ENCODE data around the gene TAS2R38.

Gene TAS2R38

GRCh38 chr7:141973673-141974072 is at the start of gene TAS2R38:
TSS of gene TAS2R38 (minus strand) at chr7:141973773. CDS start at chr7:141973689, 84 bp downstream.
- Mint-ChIP-seq H3K4me3 (no peak within 1 kb of the TSS), H3K4me1 (ENCODE audit: low read depth) (peaks cover 8% of the 10 kb centered on the region), H3K36me3 (ENCODE audit: low read depth) (no peaks in the 10 kb centered on the region), H3K9me3 (no peaks in the 10 kb centered on the region), H3K27ac (no peak within 1 kb of the TSS), H3K27me3 (ENCODE audit: low read depth) (no peaks in the 10 kb centered on the region)
- no peak for DNase-seq (ENCODE audit: low spot score)

DNA sequence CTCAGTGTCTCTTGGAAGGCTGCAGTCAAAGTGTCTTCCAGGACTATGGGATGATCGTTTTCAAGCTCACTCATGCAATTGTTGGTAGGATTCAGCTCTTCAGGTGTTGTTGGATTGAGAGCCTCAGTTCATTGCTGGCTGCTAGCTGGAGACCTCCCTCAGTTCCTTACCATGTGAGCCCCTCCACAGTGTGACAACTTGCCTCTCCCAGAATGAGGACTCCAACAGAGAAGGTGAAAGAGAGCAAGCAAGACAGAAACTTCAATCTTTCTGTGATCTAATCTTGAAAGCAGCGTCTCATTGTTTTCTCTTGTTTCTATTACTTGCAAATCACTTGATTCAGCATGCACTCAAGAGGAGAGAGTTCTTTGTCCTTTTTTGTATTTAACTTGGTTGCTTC is 44.6 kb upstream of the TAS2R38 start:
- Mint-ChIP-seq H3K9me3 (no peaks in the 10 kb centered on the region), H3K36me3 (ENCODE audit: low read depth) (no peaks in the 10 kb centered on the region), H3K27ac (no peak overlapping the region), H3K27me3 (ENCODE audit: low read depth) (peaks cover 12% of the 10 kb centered on the region), H3K4me1 (ENCODE audit: low read depth) (no peaks in the 10 kb centered on the region), H3K4me3 (no peak overlapping the region)
- no peak for DNase-seq (ENCODE audit: low spot score)

DNA sequence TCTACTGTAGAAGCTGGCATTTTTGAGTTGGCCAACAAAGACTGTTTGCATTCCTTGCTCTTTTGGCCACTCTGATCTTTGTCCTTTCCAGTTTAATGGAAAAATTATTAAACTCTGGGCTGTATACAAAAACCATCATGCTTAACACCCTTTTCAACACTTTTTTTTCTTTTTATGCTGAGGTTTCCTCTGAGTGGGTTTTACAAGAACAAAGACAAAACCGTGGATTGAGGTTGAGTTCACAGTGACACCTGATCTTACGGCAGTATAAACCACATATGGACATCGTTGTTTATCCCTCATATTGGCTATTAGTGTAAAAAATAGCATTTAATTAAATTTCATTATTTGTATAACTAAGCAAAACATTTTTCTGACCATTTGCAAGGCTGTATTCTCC is 43.9 kb upstream of the TAS2R38 start:
- H3K27ac Mint-ChIP-seq, result no peak overlapping the region
- DNase-seq (ENCODE audit: low spot score), result no peak
- no peaks in the 10 kb centered on the region for H3K36me3 Mint-ChIP-seq (ENCODE audit: low read depth)
- no peaks in the 10 kb centered on the region for H3K4me1 Mint-ChIP-seq (ENCODE audit: low read depth)
- H3K4me3 Mint-ChIP-seq, result no peak overlapping the region
- H3K27me3 Mint-ChIP-seq (ENCODE audit: low read depth), result peaks cover 12% of the 10 kb centered on the region
- H3K9me3 Mint-ChIP-seq, result no peaks in the 10 kb centered on the region

GRCh38 chr7:142012825-142013511 is 39.4 kb upstream of the TAS2R38 start:
- Mint-ChIP-seq H3K4me1 (ENCODE audit: low read depth) (no peaks in the 10 kb centered on the region), H3K4me3 (no peak overlapping the region), H3K27me3 (ENCODE audit: low read depth) (peaks cover 8% of the 10 kb centered on the region), H3K9me3 (no peaks in the 10 kb centered on the region), H3K27ac (no peak overlapping the region), H3K36me3 (ENCODE audit: low read depth) (no peaks in the 10 kb centered on the region)
- no peak for DNase-seq (ENCODE audit: low spot score)

DNA sequence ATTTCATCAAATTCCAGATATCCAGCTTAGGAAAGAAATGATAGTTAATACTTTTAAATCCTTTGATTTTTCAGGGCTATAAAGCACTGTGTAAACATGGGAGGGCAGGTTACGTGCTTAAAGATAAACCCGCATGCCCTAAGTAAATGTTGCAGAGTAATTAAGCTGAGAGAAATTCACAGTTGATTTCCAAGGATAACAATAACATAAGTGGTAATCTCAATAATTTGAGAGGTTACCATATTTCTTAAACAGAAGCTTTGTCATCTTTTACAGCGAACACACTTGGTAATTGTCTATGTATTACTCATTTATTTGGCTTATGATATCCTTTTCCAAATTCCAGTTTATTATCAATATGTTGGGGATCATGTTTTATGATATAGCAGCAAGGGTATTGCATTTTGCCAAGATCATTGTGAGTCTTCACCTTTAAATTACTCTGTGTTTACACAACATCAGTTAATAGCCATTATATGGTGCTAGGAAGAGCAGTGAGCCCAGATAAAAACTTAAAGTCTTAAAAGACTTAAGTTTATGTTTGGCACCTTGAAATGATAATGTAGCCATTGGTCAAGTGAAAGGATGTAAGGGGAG is 37.5 kb upstream of the TAS2R38 start:
- DNase-seq (ENCODE audit: low spot score), result no peak
- no peak overlapping the region for H3K27ac Mint-ChIP-seq
- H3K4me1 Mint-ChIP-seq (ENCODE audit: low read depth), result no peaks in the 10 kb centered on the region
- H3K9me3 Mint-ChIP-seq, result no peaks in the 10 kb centered on the region
- no peak overlapping the region for H3K4me3 Mint-ChIP-seq
- H3K27me3 Mint-ChIP-seq (ENCODE audit: low read depth), result peaks cover 4% of the 10 kb centered on the region
- no peaks in the 10 kb centered on the region for H3K36me3 Mint-ChIP-seq (ENCODE audit: low read depth)

DNA sequence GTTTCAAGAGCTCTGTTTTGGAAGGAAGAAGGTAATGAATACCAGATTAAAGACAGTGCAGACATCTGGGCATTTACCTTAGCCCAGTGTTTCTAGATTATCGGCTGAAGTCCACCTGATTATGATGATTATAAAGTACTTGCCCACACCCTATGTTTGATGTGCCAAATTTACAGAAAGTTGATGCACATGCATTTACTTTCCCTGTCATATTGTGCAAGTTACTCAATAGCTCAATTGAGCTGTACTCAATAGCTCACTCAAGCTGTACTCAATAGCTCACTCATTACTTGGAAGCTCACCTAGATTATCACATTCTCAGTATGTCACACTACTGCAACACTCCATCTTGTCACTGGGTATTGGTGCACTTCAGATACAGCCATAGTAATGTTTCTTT is 35.6 kb upstream of the TAS2R38 start:
- no peaks in the 10 kb centered on the region for H3K9me3 Mint-ChIP-seq
- H3K27ac Mint-ChIP-seq, result no peak overlapping the region
- H3K4me1 Mint-ChIP-seq (ENCODE audit: low read depth), result no peaks in the 10 kb centered on the region
- no peak for DNase-seq (ENCODE audit: low spot score)
- no peaks in the 10 kb centered on the region for H3K27me3 Mint-ChIP-seq (ENCODE audit: low read depth)
- no peaks in the 10 kb centered on the region for H3K36me3 Mint-ChIP-seq (ENCODE audit: low read depth)
- no peak overlapping the region for H3K4me3 Mint-ChIP-seq

DNA sequence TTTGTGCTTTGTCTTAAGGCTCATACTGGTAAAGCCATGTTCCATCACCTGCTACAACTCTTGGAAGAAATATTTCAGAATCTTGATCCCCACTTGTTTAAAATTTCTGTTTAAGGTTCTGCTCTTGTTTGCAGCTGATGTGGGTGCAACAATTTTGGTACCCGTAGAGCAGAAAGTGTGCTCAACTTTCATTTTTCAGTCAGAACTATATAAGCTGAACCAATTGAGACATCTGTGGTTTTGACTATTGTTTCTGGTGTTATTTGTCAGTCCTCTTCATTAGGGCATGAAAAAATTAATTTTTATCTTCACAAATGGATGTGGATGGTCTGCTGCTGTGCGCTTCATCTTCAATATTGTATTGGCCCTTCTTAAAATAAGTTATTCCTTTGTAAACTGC is 33.0 kb upstream of the TAS2R38 start:
- H3K4me3 Mint-ChIP-seq, result no peak overlapping the region
- no peaks in the 10 kb centered on the region for H3K36me3 Mint-ChIP-seq (ENCODE audit: low read depth)
- H3K27ac Mint-ChIP-seq, result no peak overlapping the region
- no peak for DNase-seq (ENCODE audit: low spot score)
- H3K27me3 Mint-ChIP-seq (ENCODE audit: low read depth), result peaks cover 5% of the 10 kb centered on the region
- no peaks in the 10 kb centered on the region for H3K4me1 Mint-ChIP-seq (ENCODE audit: low read depth)
- no peaks in the 10 kb centered on the region for H3K9me3 Mint-ChIP-seq

DNA sequence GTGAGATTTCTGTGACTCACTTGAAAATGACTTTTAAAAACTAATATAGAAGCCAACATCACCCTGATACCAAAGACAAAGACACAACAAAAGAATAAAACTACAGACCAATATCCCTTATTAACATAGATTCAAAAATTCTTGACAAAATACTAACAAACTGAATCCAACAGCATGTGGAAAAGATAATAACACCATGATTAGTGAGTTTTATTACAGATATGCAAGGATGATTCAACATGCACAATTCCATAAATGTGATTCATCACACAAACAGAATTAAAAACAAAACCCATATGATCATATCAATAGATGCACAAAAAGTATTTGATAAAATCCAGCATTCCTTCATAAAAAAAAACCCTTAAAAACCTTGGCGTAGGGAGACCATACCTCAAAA is 28.6 kb upstream of the TAS2R38 start:
- Mint-ChIP-seq H3K4me3 (no peak overlapping the region), H3K36me3 (ENCODE audit: low read depth) (no peaks in the 10 kb centered on the region), H3K4me1 (ENCODE audit: low read depth) (no peaks in the 10 kb centered on the region), H3K27me3 (ENCODE audit: low read depth) (peaks cover 5% of the 10 kb centered on the region), H3K27ac (no peak overlapping the region), H3K9me3 (no peaks in the 10 kb centered on the region)
- DNase-seq (ENCODE audit: low spot score), result no peak

- H3K9me3 Mint-ChIP-seq, result no peaks in the 10 kb centered on the region
- no peaks in the 10 kb centered on the region for H3K36me3 Mint-ChIP-seq (ENCODE audit: low read depth)
- no peaks in the 10 kb centered on the region for H3K4me1 Mint-ChIP-seq (ENCODE audit: low read depth)
- DNase-seq (ENCODE audit: low spot score), result no peak
- H3K27me3 Mint-ChIP-seq (ENCODE audit: low read depth), result peaks cover 5% of the 10 kb centered on the region
- H3K4me3 Mint-ChIP-seq, result no peak overlapping the region
- H3K27ac Mint-ChIP-seq, result no peak overlapping the region
Measured at GRCh38 chr7:142001163-142001874, 27.7 kb upstream of the TAS2R38 start.

DNA sequence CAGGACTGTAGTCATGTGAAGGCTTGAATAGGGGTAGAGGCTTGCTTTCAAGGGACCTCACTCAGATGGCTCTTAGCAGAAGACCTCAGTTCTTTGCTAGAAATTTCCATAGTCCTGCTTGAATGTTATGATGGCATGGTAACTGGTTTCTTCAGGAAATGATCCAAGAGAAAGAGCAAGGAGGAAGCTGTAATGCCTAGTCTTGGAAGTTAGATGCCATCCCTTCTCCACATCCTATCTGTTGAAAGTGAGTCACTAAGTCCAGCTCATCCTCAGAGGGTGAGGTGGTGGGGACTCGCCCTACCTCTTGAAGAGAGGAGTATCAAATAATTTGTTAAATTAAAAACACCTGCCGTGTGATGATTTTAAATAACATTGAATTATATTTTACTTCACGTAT is 26.7 kb upstream of the TAS2R38 start:
- H3K36me3 Mint-ChIP-seq (ENCODE audit: low read depth), result no peaks in the 10 kb centered on the region
- no peak overlapping the region for H3K27ac Mint-ChIP-seq
- no peaks in the 10 kb centered on the region for H3K4me1 Mint-ChIP-seq (ENCODE audit: low read depth)
- no peak overlapping the region for H3K4me3 Mint-ChIP-seq
- DNase-seq (ENCODE audit: low spot score), result no peak
- no peaks in the 10 kb centered on the region for H3K9me3 Mint-ChIP-seq
- peaks cover 5% of the 10 kb centered on the region for H3K27me3 Mint-ChIP-seq (ENCODE audit: low read depth)

DNA sequence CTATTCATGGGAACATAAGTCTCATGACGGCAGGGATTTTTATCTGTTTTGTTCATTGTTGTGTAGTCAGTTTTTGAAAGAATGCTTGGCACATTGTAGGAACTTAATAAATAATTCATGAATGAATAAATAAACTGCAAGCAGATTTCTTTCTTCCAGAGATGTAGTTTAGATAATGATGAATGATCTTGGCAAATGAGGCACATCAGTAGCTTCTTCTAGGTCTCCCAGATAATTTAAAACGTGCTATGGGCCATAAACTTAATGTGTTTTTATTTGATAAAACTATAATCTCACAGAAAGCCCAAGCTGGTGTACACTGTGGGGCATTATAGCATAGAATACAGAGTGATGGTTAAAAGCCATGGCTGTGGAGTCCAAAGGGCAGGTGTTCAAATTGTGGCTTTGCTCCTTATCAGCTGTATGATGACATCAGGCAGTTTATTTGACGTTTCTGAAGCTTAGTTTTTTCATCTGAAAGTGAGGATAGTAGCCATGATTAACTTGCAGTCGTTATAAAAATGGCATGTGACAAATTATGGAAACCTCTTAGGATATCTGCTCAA is 25.6 kb upstream of the TAS2R38 start:
- peaks cover 5% of the 10 kb centered on the region for H3K27me3 Mint-ChIP-seq (ENCODE audit: low read depth)
- H3K4me3 Mint-ChIP-seq, result no peak overlapping the region
- H3K36me3 Mint-ChIP-seq (ENCODE audit: low read depth), result no peaks in the 10 kb centered on the region
- no peak overlapping the region for H3K27ac Mint-ChIP-seq
- H3K4me1 Mint-ChIP-seq (ENCODE audit: low read depth), result no peaks in the 10 kb centered on the region
- H3K9me3 Mint-ChIP-seq, result no peaks in the 10 kb centered on the region
- DNase-seq (ENCODE audit: low spot score), result no peak

DNA sequence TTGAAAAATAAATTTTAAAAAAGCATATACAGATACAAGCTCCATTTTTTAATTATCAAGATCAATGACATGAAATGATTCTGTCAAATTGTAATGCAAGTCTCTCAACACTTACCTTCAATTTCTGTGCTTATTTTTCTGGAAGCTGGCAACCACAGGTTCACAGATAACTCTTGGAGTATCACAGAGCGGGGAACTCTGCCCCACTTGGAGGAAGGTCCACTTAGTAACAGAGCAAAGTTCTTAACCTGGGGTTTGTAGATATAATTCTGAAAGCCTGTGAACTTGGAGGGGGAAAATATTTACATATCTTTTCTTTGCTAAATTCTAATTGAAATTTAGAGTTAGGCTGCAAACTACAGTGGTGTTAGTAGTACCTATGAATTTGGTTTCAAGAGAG is 19.8 kb upstream of the TAS2R38 start:
- peaks cover 2% of the 10 kb centered on the region for H3K4me1 Mint-ChIP-seq (ENCODE audit: low read depth)
- no peak overlapping the region for H3K4me3 Mint-ChIP-seq
- H3K9me3 Mint-ChIP-seq, result no peaks in the 10 kb centered on the region
- DNase-seq (ENCODE audit: low spot score), result no peak
- no peak overlapping the region for H3K27ac Mint-ChIP-seq
- no peaks in the 10 kb centered on the region for H3K27me3 Mint-ChIP-seq (ENCODE audit: low read depth)
- H3K36me3 Mint-ChIP-seq (ENCODE audit: low read depth), result no peaks in the 10 kb centered on the region

DNA sequence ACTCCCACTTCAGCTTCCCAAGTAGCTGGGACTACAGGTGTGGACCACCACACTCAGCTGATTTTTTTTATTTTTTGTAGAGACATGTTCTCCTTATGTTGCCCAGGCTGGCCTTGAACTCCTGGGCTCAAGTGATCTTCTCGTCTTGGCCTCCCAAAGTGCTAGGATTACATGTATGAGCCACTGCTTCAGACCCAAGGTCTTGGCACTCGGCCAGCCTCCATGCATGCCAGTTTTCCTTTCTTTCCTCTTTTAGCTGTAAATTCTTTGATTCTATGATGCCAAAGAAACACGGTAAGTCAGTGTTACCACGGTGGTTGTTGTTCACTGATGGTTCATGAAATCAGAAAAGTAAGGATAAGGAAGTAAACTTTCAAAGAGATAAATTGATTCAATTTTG is 19.1 kb upstream of the TAS2R38 start:
- no peak for DNase-seq (ENCODE audit: low spot score)
- H3K36me3 Mint-ChIP-seq (ENCODE audit: low read depth), result no peaks in the 10 kb centered on the region
- H3K27ac Mint-ChIP-seq, result no peak overlapping the region
- H3K27me3 Mint-ChIP-seq (ENCODE audit: low read depth), result no peaks in the 10 kb centered on the region
- peaks cover 2% of the 10 kb centered on the region for H3K4me1 Mint-ChIP-seq (ENCODE audit: low read depth)
- no peak overlapping the region for H3K4me3 Mint-ChIP-seq
- no peaks in the 10 kb centered on the region for H3K9me3 Mint-ChIP-seq

GRCh38 chr7:141992156-141992555 is 18.6 kb upstream of the TAS2R38 start:
- no peaks in the 10 kb centered on the region for H3K36me3 Mint-ChIP-seq (ENCODE audit: low read depth)
- no peaks in the 10 kb centered on the region for H3K9me3 Mint-ChIP-seq
- H3K4me1 Mint-ChIP-seq (ENCODE audit: low read depth), result peaks cover 2% of the 10 kb centered on the region
- H3K27me3 Mint-ChIP-seq (ENCODE audit: low read depth), result no peaks in the 10 kb centered on the region
- no peak overlapping the region for H3K4me3 Mint-ChIP-seq
- DNase-seq (ENCODE audit: low spot score), result no peak
- H3K27ac Mint-ChIP-seq, result no peak overlapping the region
